Measurements from ENCODE around the gene PAX3.

PAX3 gene

GRCh38 chr2:222296911-222297599 is 1.7 kb downstream of the PAX3 start:
- no peak for DNase-seq (ENCODE audit: low read depth in 3 of 3)

DNA sequence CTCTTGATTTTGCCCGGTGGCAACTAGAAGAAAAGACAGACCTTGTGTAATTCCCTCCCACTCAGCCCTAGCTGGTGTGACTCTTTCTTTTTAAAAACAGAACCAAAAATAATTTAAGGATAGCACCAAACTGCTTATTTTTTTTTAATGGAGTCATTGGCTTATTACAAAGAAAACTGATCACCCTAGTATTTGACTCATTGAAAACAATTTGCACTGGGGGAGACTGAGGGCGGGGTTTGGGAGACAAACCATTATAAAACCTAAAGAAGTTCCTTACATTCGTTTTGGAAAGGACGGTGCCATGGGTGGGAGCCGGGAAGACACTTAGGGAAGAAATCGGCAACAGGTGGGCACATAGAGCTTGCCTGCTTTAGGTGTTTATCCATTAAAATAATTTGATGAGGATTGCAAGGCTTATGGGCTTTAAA is 2.5 kb downstream of the PAX3 start:
- DNase-seq (ENCODE audit: low read depth in 3 of 3) = no peak

GRCh38 chr2:222295368-222296062 is 3.3 kb downstream of the PAX3 start:
- no peak for DNase-seq (ENCODE audit: low read depth in 3 of 3)

DNA sequence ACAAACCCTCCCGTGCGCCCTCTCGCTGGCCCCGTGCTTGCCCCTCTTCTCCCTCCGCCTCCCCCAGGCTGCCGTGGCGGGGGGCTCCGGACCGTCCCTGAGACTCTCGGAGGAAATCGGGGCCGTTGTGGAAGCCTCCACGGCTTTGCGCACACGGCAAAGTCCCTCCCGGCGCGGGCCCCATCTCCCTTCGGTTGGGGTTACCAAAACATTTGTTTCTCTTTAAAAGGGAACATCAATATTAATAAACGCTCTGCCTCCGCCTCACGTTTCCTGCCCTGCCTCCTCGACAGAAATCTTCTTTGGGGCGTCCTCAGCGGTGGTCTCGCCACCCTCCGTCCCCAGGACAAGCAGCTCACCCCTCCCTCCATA is 3.8 kb downstream of the PAX3 start:
- DNase-seq (ENCODE audit: low read depth in 3 of 3) = no peak

DNA sequence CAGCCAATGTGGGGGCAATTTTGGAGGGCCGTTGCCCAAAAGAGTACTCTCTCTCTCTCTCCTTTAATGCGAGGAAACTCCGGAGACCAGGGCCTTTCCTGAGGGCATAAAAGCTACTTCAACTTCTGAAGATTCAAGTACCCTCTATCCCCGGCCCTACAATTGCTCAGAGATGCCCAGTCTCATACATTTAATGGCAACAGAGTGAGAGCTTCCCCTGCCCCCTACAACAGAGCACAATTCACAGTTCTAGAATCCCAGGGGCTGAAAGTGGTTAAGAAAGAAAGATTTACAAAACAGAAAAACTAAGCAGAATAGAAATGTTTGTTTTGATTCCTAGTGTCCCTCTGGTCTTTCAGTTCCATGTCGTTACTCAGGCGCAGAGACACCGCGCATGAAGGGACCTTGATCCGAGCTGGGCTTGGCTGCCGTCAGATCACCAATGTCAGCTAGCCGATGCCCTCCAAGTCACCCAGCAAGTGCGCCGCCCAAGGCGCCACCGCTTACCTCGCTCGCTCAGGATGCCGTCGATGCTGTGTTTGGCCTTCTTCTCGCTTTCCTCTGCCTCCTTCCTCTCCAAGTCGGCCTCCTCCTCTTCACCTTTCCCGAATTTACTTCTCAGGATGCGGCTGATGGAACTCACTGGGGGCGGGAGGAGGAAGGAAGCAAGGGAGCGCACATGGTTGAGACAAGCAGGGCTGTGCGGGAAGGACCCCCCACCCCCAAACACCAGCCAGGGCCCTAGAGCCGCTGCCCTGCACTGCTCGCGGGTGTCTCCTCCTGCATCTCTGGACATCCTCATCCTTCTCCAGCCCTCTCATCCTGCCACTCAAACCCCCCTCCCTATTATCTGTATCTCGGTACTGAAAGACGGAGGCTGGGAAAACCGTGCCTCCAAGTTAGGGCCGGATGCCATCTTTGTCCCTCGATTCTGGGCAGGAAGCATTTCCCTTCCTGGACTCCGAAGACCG is 4.9 kb downstream of the PAX3 start:
- DNase-seq (ENCODE audit: low read depth in 3 of 3) = no peak

GRCh38 chr2:222292149-222293134 is 6.4 kb downstream of the PAX3 start:
- no peak for DNase-seq (ENCODE audit: low read depth in 3 of 3)

DNA sequence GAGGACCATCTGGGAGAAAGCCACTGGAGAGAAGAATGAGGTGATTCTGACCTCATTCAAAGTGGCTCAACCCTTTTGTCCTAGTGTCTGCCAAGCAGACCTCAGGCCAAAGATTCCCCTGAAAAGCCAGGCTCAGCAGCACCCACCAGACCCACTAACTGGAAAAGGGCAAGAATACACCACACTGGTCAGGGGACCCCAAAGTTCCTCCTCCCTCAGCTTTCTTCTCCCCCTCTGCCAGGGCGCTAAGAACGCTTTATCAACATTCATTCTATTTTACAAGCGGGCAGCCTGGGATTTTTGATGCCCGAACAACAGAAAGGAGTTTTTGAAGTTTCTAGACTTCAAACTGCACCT is 7.3 kb downstream of the PAX3 start:
- no peak for DNase-seq (ENCODE audit: low read depth in 3 of 3)

DNA sequence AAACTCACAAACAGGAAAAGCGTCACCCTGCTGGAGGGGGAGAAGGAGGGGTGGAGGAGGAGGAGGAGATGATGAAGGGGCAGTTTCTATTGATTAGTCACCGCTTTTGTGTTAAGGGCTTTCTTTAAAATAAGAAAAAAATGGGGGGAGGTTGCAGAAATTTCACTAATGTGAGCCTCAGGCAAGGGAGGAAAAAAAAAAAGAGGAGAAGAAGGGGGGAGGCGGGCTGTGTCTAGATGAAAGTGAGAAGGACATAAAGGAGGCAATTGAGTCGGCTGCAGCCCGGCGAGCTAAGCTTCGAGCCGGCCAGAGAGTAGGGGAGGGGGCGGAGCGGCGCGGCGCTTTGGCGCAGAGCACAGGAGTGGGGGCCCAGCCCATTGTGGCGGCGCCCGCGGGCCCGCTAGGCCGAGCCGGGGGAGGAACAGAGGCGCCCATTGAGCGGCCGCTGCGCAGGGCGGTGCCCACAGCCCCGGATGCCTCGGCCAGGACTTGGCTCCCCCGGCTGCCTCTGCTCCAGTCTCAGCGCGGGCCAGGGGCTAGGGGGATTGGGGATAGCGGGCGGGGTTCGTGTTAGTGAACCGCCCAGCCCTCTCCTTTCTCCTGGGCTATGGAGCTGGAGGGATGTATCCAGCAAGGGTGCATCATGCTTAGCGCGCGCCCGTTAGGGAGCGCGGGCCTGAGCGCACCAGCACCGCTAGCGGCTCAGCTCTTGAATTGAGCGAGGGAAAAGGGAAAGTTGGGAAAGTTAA is 7.9 kb downstream of the PAX3 start:
- DNase-seq (ENCODE audit: low read depth in 3 of 3) = no peak

GRCh38 chr2:222290401-222290735 is 8.4 kb downstream of the PAX3 start:
- DNase-seq (ENCODE audit: low read depth in 3 of 3) = no peak

- no peak for DNase-seq (ENCODE audit: low read depth in 3 of 3)
Measured at GRCh38 chr2:222289278-222290160, 9.3 kb downstream of the PAX3 start.

DNA sequence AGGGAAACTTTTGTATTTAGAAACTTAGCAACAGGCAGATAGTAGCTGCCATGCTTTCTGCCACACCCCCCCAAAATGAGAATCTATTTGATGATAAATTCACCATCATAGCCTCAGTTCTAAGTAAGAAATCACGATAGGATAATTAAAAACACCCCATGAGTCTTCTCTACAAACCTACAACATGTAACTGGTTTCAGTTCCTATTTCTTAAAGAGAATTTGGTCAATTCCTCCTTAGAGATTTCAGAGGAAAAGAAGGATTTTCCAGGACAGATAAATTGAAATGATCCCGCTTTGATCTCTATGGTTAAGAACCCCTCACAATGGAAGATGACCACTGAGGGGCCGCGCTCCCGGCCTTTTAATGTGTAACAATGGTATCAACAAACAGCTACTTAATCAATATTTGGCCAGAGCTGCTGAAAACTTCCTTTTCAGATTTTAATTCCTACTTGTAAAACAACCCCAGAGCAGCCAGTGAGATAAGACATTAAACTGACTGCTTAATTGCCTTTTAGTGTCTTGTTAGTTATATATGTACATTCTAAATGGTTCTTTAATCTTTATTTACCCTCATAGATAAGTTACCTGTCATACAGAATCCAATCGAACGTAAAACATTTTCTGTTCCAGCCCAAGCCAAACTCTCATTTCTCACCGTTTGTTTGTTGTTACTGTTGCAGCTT is 10.1 kb downstream of the PAX3 start:
- DNase-seq (ENCODE audit: low read depth in 3 of 3) = no peak

GRCh38 chr2:222287862-222288479 is 10.8 kb downstream of the PAX3 start:
- no peak for DNase-seq (ENCODE audit: low read depth in 3 of 3)

- no peak for DNase-seq (ENCODE audit: low read depth in 3 of 3)
Measured at GRCh38 chr2:222284466-222284865, 14.3 kb downstream of the PAX3 start.

GRCh38 chr2:222283634-222284033 is 15.2 kb downstream of the PAX3 start:
- no peak for DNase-seq (ENCODE audit: low read depth in 3 of 3)

DNA sequence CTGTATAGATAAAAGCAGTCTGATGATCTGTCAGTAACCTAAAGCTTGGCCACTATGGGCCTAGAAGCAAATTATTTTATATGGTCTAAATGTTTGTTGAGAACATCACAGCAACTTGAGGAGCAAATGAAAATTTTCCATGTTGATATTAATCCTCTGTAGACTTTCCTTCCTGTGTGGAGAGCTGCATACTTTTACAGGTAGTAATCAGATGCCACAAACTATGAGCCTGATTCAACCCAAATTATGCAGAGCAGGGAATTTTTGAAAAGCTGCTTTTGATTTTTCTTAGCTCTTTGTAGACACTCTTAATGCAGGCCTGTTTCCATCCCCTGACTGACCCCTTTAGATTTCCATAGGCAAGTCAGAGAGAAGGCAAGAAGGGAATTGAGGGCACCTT is 17.3 kb downstream of the PAX3 start:
- DNase-seq (ENCODE audit: low read depth in 3 of 3) = no peak

DNA sequence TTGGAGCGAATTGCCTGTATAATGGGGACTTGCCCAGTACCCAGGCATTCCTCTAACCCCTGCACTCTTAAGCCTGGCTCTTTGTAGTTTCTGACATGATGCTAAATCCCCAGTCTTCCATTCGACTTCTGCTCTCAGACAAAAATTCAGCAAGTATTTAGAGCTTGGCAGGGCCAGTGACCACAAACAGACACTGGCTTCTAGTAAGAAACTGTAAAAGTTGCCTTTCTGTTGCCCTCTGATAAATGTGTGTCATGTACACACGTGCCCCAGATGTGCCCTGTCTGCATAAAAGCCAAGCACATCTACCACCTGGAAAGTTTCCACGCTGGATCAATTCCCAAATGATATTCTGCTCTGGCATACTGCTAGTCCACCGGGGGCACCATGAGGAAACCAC is 18.0 kb downstream of the PAX3 start:
- no peak for DNase-seq (ENCODE audit: low read depth in 3 of 3)

- no peak for DNase-seq (ENCODE audit: low read depth in 3 of 3)
Measured at GRCh38 chr2:222272446-222273015, 26.3 kb downstream of the PAX3 start.

GRCh38 chr2:222271854-222272253 is 26.9 kb downstream of the PAX3 start:
- DNase-seq (ENCODE audit: low read depth in 3 of 3) = no peak
